ENCODE measurements around the gene ZDHHC12. TPM values are rescaled to one million over a fixed set of nuclear protein-coding genes. Genes with fewer than 3 reads are reported as not detected.

The ZDHHC12 gene
- polyA plus RNA-seq, 1 donor, result 6.0 TPM

- DNase-seq (ENCODE audit: low read depth), result peak; percentile 84
Measured at GRCh38 chr9:128688501-128689292, 35.2 kb downstream of the ZDHHC12 start, which contains the start of gene SET. SET (plus strand) TSS chr9:128689222; CDS start chr9:128689583, 361 bp downstream.

- no peak for DNase-seq (ENCODE audit: low read depth)
Measured at GRCh38 chr9:128687453-128687852, 36.5 kb downstream of the ZDHHC12 start.

- no peak for DNase-seq (ENCODE audit: low read depth)
Measured at GRCh38 chr9:128685636-128686489, 38.1 kb downstream of the ZDHHC12 start.

GRCh38 chr9:128684325-128685199 lies 39.4 kb downstream of the ZDHHC12 start:
- peak; percentile 60 for DNase-seq (ENCODE audit: low read depth)

- no peak for DNase-seq (ENCODE audit: low read depth)
Measured at GRCh38 chr9:128684065-128684324, 39.9 kb downstream of the ZDHHC12 start.

- DNase-seq (ENCODE audit: low read depth), result no peak
Measured at GRCh38 chr9:128683340-128684064, 40.4 kb downstream of the ZDHHC12 start.

GRCh38 chr9:128677794-128678193 lies 46.1 kb downstream of the ZDHHC12 start:
- no peak for DNase-seq (ENCODE audit: low read depth)

GRCh38 chr9:128675382-128675781 lies 48.5 kb downstream of the ZDHHC12 start:
- no peak for DNase-seq (ENCODE audit: low read depth)

Other genes starting within 250 kb of the ZDHHC12 start
- gene GLE1, start 219.4 kb downstream of the ZDHHC12 start, polyA plus RNA-seq (ENCODE audit: insufficient read length), result 20.1 TPM
- 247 TPM for gene SPTAN1, start 171.5 kb downstream of the ZDHHC12 start, polyA plus RNA-seq (ENCODE audit: insufficient read length)
- 42.1 TPM for gene DYNC2I2, start 67.3 kb downstream of the ZDHHC12 start, polyA plus RNA-seq (ENCODE audit: insufficient read length)
- gene SET, start 34.9 kb downstream of the ZDHHC12 start, polyA plus RNA-seq (ENCODE audit: insufficient read length), result 294 TPM
- 8.9 TPM for gene PKN3, start 21.6 kb downstream of the ZDHHC12 start, polyA plus RNA-seq (ENCODE audit: insufficient read length)
- 35.6 TPM for gene ZER1, start 47.8 kb upstream of the ZDHHC12 start, polyA plus RNA-seq (ENCODE audit: insufficient read length)
- gene TBC1D13, start 63.1 kb upstream of the ZDHHC12 start, polyA plus RNA-seq (ENCODE audit: insufficient read length), result 37.4 TPM
- 23.2 TPM for gene ENDOG, start 94.4 kb upstream of the ZDHHC12 start, polyA plus RNA-seq (ENCODE audit: insufficient read length)
- 24.4 TPM for gene SPOUT1, start 105.7 kb upstream of the ZDHHC12 start, polyA plus RNA-seq (ENCODE audit: insufficient read length)
- gene KYAT1, start 157.8 kb upstream of the ZDHHC12 start, polyA plus RNA-seq (ENCODE audit: insufficient read length), result 6.2 TPM
- gene LRRC8A, start 158.0 kb upstream of the ZDHHC12 start, polyA plus RNA-seq (ENCODE audit: insufficient read length), result 23.1 TPM
- 51.5 TPM for gene PHYHD1, start 196.9 kb upstream of the ZDHHC12 start, polyA plus RNA-seq (ENCODE audit: insufficient read length)
- 7.3 TPM for gene DOLK, start 223.5 kb upstream of the ZDHHC12 start, polyA plus RNA-seq (ENCODE audit: insufficient read length)
- gene NUP188, start 223.6 kb upstream of the ZDHHC12 start, polyA plus RNA-seq (ENCODE audit: insufficient read length), result 35.2 TPM

All from forelimb muscle (tissue), 1 donor.